Mesodermal cell (in vitro differentiated cells): ENCODE data around the gene GJB3.
"Not testable (repeated sequence)": the region's sequence is repeated elsewhere in the genome, so short reads cannot be mapped to it uniquely, and the experiment has no call there.

ENCODE experiments used
- H3K27ac ChIP-seq: 2 replicates; pipeline ENCODE4 v1.7.0; 2013; ENCODE audit warnings: mild to moderate bottlenecking, low read depth, low read length, moderate library complexity; ENCODE audit not compliant: severe bottlenecking
- H3K36me3 ChIP-seq: 2 replicates; pipeline ENCODE4 v1.7.1; 2013; ENCODE audit warnings: mild to moderate bottlenecking, low read length, moderate library complexity; ENCODE audit not compliant: control insufficient read depth, insufficient read depth
- H3K4me1 ChIP-seq: one replicate; pipeline ENCODE4 v1.7.1; 2013; ENCODE audit warnings: mild to moderate bottlenecking, low read length; ENCODE audit not compliant: insufficient read depth, control insufficient read depth, poor library complexity, severe bottlenecking
- H3K4me3 ChIP-seq: 2 replicates; pipeline ENCODE4 v1.7.0; 2013; ENCODE audit warnings: low read length, control low read depth, mild to moderate bottlenecking; ENCODE audit not compliant: insufficient read depth, poor library complexity, severe bottlenecking; ENCODE audit errors: extremely low read depth
- H3K9me3 ChIP-seq: 2 replicates; pipeline ENCODE4 v1.7.1; 2013; ENCODE audit warnings: mild to moderate bottlenecking, low read length, moderate library complexity; ENCODE audit not compliant: control insufficient read depth
- WGBS, 2 experiments: methylation state at CpG; one replicate each; pipeline ENCODE4 v1.1.5; 2013; ENCODE audit warnings: missing lambda C conversion rate in 2 of 2; ENCODE audit not compliant: insufficient coverage in 2 of 2; 5-methylcytosine and 5-hydroxymethylcytosine counted together

GJB3 gene

GRCh38 chr1:34759503-34760357, 21.3 kb upstream of the GJB3 start, which contains the start of gene GJB4:
Gene GJB4 (plus strand): TSS chr1:34759740. CDS start chr1:34761255, 1,515 bp downstream.
- WGBS, 2 experiments, result 57 to 79% methylated on average over 7 of the region's 10 CpGs

GRCh38 chr1:34761176-34761761, 19.7 kb upstream of the GJB3 start:
- 96 to 98% methylated on average over 33 of the region's 33 CpGs for WGBS, 2 experiments
- peaks cover 18% of the 10 kb centered on the region for H3K4me1 ChIP-seq
- H3K36me3 ChIP-seq, result no peaks in the 10 kb centered on the region
- H3K27ac ChIP-seq, result no peak overlapping the region
- no peaks in the 10 kb centered on the region for H3K9me3 ChIP-seq
- no peak overlapping the region for H3K4me3 ChIP-seq

More at GRCh38 chr1:34759503-34760357, 21.3 kb upstream of the GJB3 start, which contains the start of gene GJB4:
- H3K4me3 ChIP-seq, result no peak within 1 kb of the TSS
- no peaks in the 10 kb centered on the region for H3K9me3 ChIP-seq
- no peak within 1 kb of the TSS for H3K27ac ChIP-seq
- no peaks in the 10 kb centered on the region for H3K36me3 ChIP-seq
- H3K4me1 ChIP-seq, result peaks cover 18% of the 10 kb centered on the region

- Histone ChIP-seq H3K27ac (no peak overlapping the region), H3K9me3 (no peaks in the 10 kb centered on the region), H3K36me3 (no peaks in the 10 kb centered on the region), H3K4me1 (peaks cover 18% of the 10 kb centered on the region), H3K4me3 (no peak overlapping the region)
- 94 to 97% methylated on average over 9 to 11 of the region's 13 CpGs for WGBS, 2 experiments
These were observed 19.2 kb upstream of the GJB3 start for GRCh38 chr1:34761776-34762307.

- H3K9me3 ChIP-seq, result no peaks in the 10 kb centered on the region
- WGBS, 2 experiments, result 80 to 89% methylated on average over 7 of the region's 7 CpGs
These were observed 18.4 kb upstream of the GJB3 start for GRCh38 chr1:34762474-34763141.

GRCh38 chr1:34763142-34763781, 17.8 kb upstream of the GJB3 start:
- Histone ChIP-seq H3K4me3 (no peak overlapping the region), H3K9me3 (no peaks in the 10 kb centered on the region), H3K27ac (no peak overlapping the region), H3K4me1 (peaks cover 18% of the 10 kb centered on the region), H3K36me3 (no peaks in the 10 kb centered on the region)
- WGBS, 2 experiments, result 29 to 38% methylated on average over 5 of the region's 8 CpGs

More at GRCh38 chr1:34762474-34763141, 18.4 kb upstream of the GJB3 start:
- Histone ChIP-seq H3K4me3 (no peak overlapping the region), H3K4me1 (peaks cover 18% of the 10 kb centered on the region), H3K27ac (no peak overlapping the region), H3K36me3 (no peaks in the 10 kb centered on the region)

GRCh38 chr1:34768856-34769255, 12.2 kb upstream of the GJB3 start:
- Histone ChIP-seq H3K4me3 (no peak overlapping the region), H3K4me1 (peaks cover 4% of the 10 kb centered on the region), H3K9me3 (no peaks in the 10 kb centered on the region), H3K36me3 (no peaks in the 10 kb centered on the region), H3K27ac (no peak overlapping the region)
- 90% methylated on average over 2 of the region's 3 CpGs; no CpG with 5 or more reads in 1 of the 2 experiments for WGBS, 2 experiments

- no peak overlapping the region for H3K4me3 ChIP-seq
- 91 to 93% methylated on average over 4 to 5 of the region's 5 CpGs for WGBS, 2 experiments
- no peaks in the 10 kb centered on the region for H3K36me3 ChIP-seq
- H3K27ac ChIP-seq, result no peak overlapping the region
- H3K9me3 ChIP-seq, result no peaks in the 10 kb centered on the region
- peaks cover 3% of the 10 kb centered on the region for H3K4me1 ChIP-seq
These were observed 10.0 kb upstream of the GJB3 start for GRCh38 chr1:34770891-34771504.

GRCh38 chr1:34771573-34772371, 9.2 kb upstream of the GJB3 start:
- Histone ChIP-seq H3K4me1 (peaks cover 5% of the 10 kb centered on the region), H3K27ac (no peak overlapping the region), H3K4me3 (no peak overlapping the region), H3K9me3 (no peaks in the 10 kb centered on the region), H3K36me3 (no peaks in the 10 kb centered on the region)
- 81 to 89% methylated on average over 13 of the region's 16 CpGs for WGBS, 2 experiments

GRCh38 chr1:34773114-34773513, 7.9 kb upstream of the GJB3 start:
- not testable (repeated sequence) for H3K27ac ChIP-seq, H3K9me3 ChIP-seq, H3K36me3 ChIP-seq, H3K4me1 ChIP-seq, H3K4me3 ChIP-seq
- WGBS, 2 experiments, result 92 to 96% methylated on average over 2 to 4 of the region's 4 CpGs
